PFSK-1 (cell line): ENCODE measurements around the gene RASL11A.

Experiments
- FOXP2 ChIP-seq: optimal IDR thresholded peaks from 2 replicates; pipeline ENCODE3; 2011; ENCODE audit warnings: borderline replicate concordance, control low read depth, inconsistent platforms; ENCODE audit not compliant: insufficient read depth; ENCODE audit errors: extremely low read length, extremely low read depth
- POLR2AphosphoS5 ChIP-seq: IDR thresholded peaks from 2 replicates; pipeline ENCODE4 v1.6.1; 2012; ENCODE audit warnings: low read depth, mild to moderate bottlenecking, control low read depth, low read length, moderate library complexity
- SIN3A ChIP-seq: IDR thresholded peaks from 2 replicates; pipeline ENCODE4 v1.6.1; 2012; ENCODE audit warnings: mild to moderate bottlenecking, low read length, moderate library complexity, borderline replicate concordance; ENCODE audit not compliant: insufficient read depth
- TAF1 ChIP-seq: IDR thresholded peaks from 2 replicates; pipeline ENCODE4 v1.6.1; 2012; ENCODE audit warnings: low read length, control low read depth, borderline replicate concordance; ENCODE audit not compliant: insufficient read depth
- TF ChIP-seq, protein P1 (sequence below), 2 experiments: IDR thresholded peaks; 2 replicates each; pipeline versions ENCODE4 v1.6.1 to v1.8.0; 2011 to 2012; ENCODE audit warnings: low read depth in 2 of 2, low read length in 2 of 2, control low read depth in 1 of 2, inconsistent platforms in 1 of 2, mild to moderate bottlenecking in 1 of 2, moderate library complexity in 1 of 2; ENCODE audit not compliant: insufficient read depth in 1 of 2

Gene RASL11A

DNA sequence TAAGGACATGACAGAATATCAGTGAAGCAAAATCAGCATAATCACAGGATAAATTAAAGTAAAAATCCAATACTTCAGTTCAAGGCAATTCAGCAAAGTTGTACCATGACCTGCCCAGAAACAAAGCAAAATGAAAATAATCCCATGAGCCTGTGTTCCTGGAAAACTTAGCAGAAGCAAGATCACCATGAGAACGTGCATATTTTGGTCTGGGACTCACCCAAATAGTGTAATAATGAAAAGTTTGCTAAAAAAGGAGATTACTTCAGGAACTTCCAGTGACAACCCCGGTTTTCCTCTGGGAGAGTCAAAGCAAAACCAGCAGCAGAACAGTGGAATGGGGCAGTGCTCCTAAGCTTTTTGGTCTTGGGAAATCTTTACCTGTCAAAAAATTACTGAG is 34.2 kb upstream of the RASL11A start:
- TF ChIP-seq, protein P1, sequence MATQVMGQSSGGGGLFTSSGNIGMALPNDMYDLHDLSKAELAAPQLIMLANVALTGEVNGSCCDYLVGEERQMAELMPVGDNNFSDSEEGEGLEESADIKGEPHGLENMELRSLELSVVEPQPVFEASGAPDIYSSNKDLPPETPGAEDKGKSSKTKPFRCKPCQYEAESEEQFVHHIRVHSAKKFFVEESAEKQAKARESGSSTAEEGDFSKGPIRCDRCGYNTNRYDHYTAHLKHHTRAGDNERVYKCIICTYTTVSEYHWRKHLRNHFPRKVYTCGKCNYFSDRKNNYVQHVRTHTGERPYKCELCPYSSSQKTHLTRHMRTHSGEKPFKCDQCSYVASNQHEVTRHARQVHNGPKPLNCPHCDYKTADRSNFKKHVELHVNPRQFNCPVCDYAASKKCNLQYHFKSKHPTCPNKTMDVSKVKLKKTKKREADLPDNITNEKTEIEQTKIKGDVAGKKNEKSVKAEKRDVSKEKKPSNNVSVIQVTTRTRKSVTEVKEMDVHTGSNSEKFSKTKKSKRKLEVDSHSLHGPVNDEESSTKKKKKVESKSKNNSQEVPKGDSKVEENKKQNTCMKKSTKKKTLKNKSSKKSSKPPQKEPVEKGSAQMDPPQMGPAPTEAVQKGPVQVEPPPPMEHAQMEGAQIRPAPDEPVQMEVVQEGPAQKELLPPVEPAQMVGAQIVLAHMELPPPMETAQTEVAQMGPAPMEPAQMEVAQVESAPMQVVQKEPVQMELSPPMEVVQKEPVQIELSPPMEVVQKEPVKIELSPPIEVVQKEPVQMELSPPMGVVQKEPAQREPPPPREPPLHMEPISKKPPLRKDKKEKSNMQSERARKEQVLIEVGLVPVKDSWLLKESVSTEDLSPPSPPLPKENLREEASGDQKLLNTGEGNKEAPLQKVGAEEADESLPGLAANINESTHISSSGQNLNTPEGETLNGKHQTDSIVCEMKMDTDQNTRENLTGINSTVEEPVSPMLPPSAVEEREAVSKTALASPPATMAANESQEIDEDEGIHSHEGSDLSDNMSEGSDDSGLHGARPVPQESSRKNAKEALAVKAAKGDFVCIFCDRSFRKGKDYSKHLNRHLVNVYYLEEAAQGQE (IDR thresholded peaks at IDR 0.05; ENCODE audit: insufficient read depth in 1 of 2, low read depth in 2 of 2, low read length in 2 of 2): no peak
- TF ChIP-seq FOXP2: no peak
- TF ChIP-seq SIN3A: no peak
- TF ChIP-seq POLR2AphosphoS5: no peak
- TF ChIP-seq TAF1: no peak

DNA sequence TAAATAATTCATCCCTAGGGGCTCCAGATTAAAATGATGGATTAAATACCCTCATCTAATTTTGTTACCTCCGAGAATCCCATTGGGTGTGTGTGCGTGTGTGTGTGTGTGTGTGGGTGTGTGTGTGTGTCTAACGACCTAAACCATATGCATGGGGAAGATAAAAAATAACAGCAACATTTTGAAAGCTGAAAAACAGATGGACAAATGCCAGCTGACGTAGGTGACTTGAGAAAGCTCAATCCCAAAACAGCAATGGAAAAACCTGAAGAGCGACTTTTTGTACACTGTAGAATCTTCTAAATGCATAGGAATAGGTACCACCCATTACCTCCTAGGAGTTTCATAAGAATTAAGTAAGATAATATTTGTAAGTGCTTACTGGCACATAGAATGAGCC is 27.9 kb upstream of the RASL11A start:
- TF ChIP-seq, protein P1 (IDR thresholded peaks at IDR 0.05; ENCODE audit: insufficient read depth in 1 of 2, low read depth in 2 of 2, low read length in 2 of 2): no peak
- TF ChIP-seq POLR2AphosphoS5: no peak
- no peak for TF ChIP-seq SIN3A
- no peak for TF ChIP-seq TAF1
- TF ChIP-seq FOXP2: no peak

DNA sequence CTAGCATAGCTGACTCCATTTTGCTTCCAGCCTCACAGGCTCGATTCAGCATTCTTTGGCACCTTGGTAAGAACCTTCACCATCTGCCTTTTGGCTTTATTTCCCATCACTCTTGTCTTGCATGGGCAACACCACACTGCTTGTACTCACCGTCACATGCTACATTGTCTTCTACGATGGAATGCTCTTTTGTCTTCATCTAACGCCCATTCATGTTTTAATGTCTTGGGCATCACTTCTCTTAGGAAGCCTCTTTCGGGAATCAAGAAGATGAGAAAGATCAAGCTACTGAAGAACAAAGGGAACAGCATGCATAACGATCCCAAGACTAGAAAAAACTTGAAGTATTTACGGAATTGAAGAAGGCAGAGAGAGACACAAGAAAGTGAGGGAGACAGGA is 25.0 kb upstream of the RASL11A start:
- TF ChIP-seq SIN3A (no peak), FOXP2 (no peak), TAF1 (no peak), POLR2AphosphoS5 (no peak)
- TF ChIP-seq, protein P1 (IDR thresholded peaks at IDR 0.05; ENCODE audit: insufficient read depth in 1 of 2, low read depth in 2 of 2, low read length in 2 of 2): no peak

DNA sequence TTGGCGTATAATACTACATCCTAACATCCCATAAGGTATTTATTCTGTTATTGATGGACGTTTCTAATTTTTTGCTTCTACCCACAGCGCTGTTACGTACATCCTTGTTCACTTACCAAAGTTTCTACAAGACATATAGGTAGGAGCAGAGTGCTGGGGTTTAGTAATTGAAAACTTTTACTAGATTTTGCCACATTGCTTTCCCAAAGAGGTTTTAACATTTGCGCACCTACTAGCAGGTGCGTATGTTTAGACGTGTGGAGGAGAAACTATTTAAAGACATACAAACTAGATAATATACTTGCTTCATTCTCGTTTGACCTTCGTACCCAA is 19.8 kb upstream of the RASL11A start:
- TF ChIP-seq SIN3A (no peak), POLR2AphosphoS5 (no peak), TAF1 (no peak), FOXP2 (no peak)
- TF ChIP-seq, protein P1 (IDR thresholded peaks at IDR 0.05; ENCODE audit: insufficient read depth in 1 of 2, low read depth in 2 of 2, low read length in 2 of 2): no peak
